H9 (cell line): ENCODE data around the gene CPT1A. TPM values are rescaled to one million over a fixed set of nuclear protein-coding genes. Genes with fewer than 3 reads are reported as not detected.

Source experiments
- DNase-seq: peaks from one replicate; pipeline ENCODE4 v3.0.0-alpha.2; 2017
- H2AFZ ChIP-seq: one replicate; pipeline ENCODE4 v1.6.1; 2013; ENCODE audit warnings: mild to moderate bottlenecking, low read length, control low read depth, moderate library complexity
- H2AK5ac ChIP-seq: 2 replicates; pipeline ENCODE4 v1.6.1; 2013; ENCODE audit warnings: low read length, control low read depth, mixed read lengths; ENCODE audit not compliant: insufficient read length
- H2BK120ac ChIP-seq: one replicate; pipeline ENCODE4 v1.6.1; 2013; ENCODE audit warnings: low read depth, mild to moderate bottlenecking, low read length, control low read depth, inconsistent platforms; ENCODE audit not compliant: poor library complexity, severe bottlenecking
- H2BK12ac ChIP-seq: 2 replicates; pipeline ENCODE4 v1.6.1; 2013; ENCODE audit warnings: low read length, control low read depth, mixed read lengths, low read depth; ENCODE audit not compliant: insufficient read length
- H2BK15ac ChIP-seq: 2 replicates; pipeline ENCODE4 v1.6.1; 2013; ENCODE audit warnings: low read depth, low read length, control low read depth
- H2BK20ac ChIP-seq: one replicate; pipeline ENCODE4 v1.6.1; 2013; ENCODE audit warnings: low read depth, mild to moderate bottlenecking, low read length, control low read depth, inconsistent platforms; ENCODE audit not compliant: poor library complexity, severe bottlenecking
- H2BK5ac ChIP-seq: 2 replicates; pipeline ENCODE4 v1.6.1; 2013; ENCODE audit warnings: low read length, control low read depth, mixed read lengths; ENCODE audit not compliant: insufficient read length
- H3K14ac ChIP-seq: 2 replicates; pipeline ENCODE4 v1.6.1; 2013; ENCODE audit warnings: low read length, control low read depth; ENCODE audit not compliant: insufficient read depth
- H3K18ac ChIP-seq: 2 replicates; pipeline ENCODE4 v1.6.1; 2013; ENCODE audit warnings: low read depth, mild to moderate bottlenecking, mixed read lengths, low read length, control low read depth; ENCODE audit not compliant: insufficient read length
- H3K23ac ChIP-seq: 2 replicates; pipeline ENCODE4 v1.6.1; 2013; ENCODE audit warnings: low read length, control low read depth, mixed read lengths, low read depth; ENCODE audit not compliant: insufficient read length
- H3K23me2 ChIP-seq: 2 replicates; pipeline ENCODE4 v1.6.1; 2013; ENCODE audit warnings: low read depth, mild to moderate bottlenecking, mixed read lengths, low read length, control low read depth; ENCODE audit not compliant: insufficient read length, poor library complexity, severe bottlenecking
- H3K27ac ChIP-seq: 2 replicates; pipeline ENCODE4 v1.5.1; 2013; ENCODE audit warnings: low read length, control low read depth, mixed read lengths, low read depth; ENCODE audit not compliant: insufficient read length
- H3K27me3 ChIP-seq: 2 replicates; pipeline ENCODE4 v1.6.1; 2013; ENCODE audit warnings: low read length, control low read depth, inconsistent platforms; ENCODE audit not compliant: insufficient read depth
- H3K4ac ChIP-seq: 2 replicates; pipeline ENCODE4 v1.6.1; 2013; ENCODE audit warnings: low read depth, mild to moderate bottlenecking, control low read depth, inconsistent platforms, low read length, moderate library complexity
- H3K4me1 ChIP-seq: 2 replicates; pipeline ENCODE4 v1.6.1; 2013; ENCODE audit warnings: low read length, control low read depth, inconsistent platforms; ENCODE audit not compliant: insufficient read depth
- H3K4me2 ChIP-seq: 2 replicates; pipeline ENCODE4 v1.6.1; 2013; ENCODE audit warnings: low read length, control low read depth, mixed read lengths; ENCODE audit not compliant: insufficient read length, insufficient read depth
- H3K56ac ChIP-seq: 2 replicates; pipeline ENCODE4 v1.6.1; 2013; ENCODE audit warnings: low read depth, mild to moderate bottlenecking, mixed read lengths, low read length, control low read depth; ENCODE audit not compliant: insufficient read length
- H3K79me1 ChIP-seq: 2 replicates; pipeline ENCODE4 v1.6.1; 2013; ENCODE audit warnings: low read depth, mild to moderate bottlenecking, moderate library complexity, low read length, control low read depth, inconsistent platforms; ENCODE audit not compliant: insufficient read depth, poor library complexity, severe bottlenecking
- H3K79me2 ChIP-seq: 2 replicates; pipeline ENCODE4 v1.6.1; 2013; ENCODE audit warnings: low read length, control low read depth, inconsistent platforms; ENCODE audit not compliant: insufficient read depth
- H3K9ac ChIP-seq: 2 replicates; pipeline ENCODE4 v1.6.1; 2013; ENCODE audit warnings: low read length, control low read depth, mixed read lengths; ENCODE audit not compliant: insufficient read length; ENCODE audit errors: extremely low read depth
- H3K9me3 ChIP-seq: one replicate; pipeline ENCODE4 v1.6.1; 2013; ENCODE audit warnings: low read depth, low read length, inconsistent platforms; ENCODE audit not compliant: control insufficient read depth
- H3T11ph ChIP-seq: one replicate; pipeline ENCODE4 v1.6.1; 2013; ENCODE audit warnings: mild to moderate bottlenecking, low read length, control low read depth, inconsistent platforms
- H4K20me1 ChIP-seq: one replicate; pipeline ENCODE4 v1.6.1; 2013; ENCODE audit not compliant: control insufficient read depth, insufficient read length, insufficient read depth
- H4K5ac ChIP-seq: 2 replicates; pipeline ENCODE4 v1.6.1; 2013; ENCODE audit warnings: low read depth, mild to moderate bottlenecking, mixed read lengths, low read length, control low read depth; ENCODE audit not compliant: insufficient read length
- H4K8ac ChIP-seq: replicated peaks from 2 replicates; pipeline ENCODE4 v1.6.1; 2013; ENCODE audit warnings: low read length, control low read depth, mixed read lengths, low read depth; ENCODE audit not compliant: insufficient read length
- H4K91ac ChIP-seq: 2 replicates; pipeline ENCODE4 v1.6.1; 2013; ENCODE audit warnings: low read depth, mild to moderate bottlenecking, moderate library complexity, mixed read lengths, low read length, control low read depth; ENCODE audit not compliant: insufficient read length
- H3K27ac Mint-ChIP-seq, 3 experiments: 2 replicates in 2 of 3; 3 replicates in 1 of 3; pipeline ENCODE4 v1.8.0; 2020 to 2021; ENCODE audit warnings: mixed read lengths in 3 of 3, mild to moderate bottlenecking in 1 of 3, moderate library complexity in 1 of 3
- H3K27me3 Mint-ChIP-seq: 2 replicates; pipeline ENCODE4 v1.8.0; 2021; ENCODE audit warnings: low read depth, mild to moderate bottlenecking, moderate library complexity, mixed read lengths
- H3K36me3 Mint-ChIP-seq, 3 experiments: 2 replicates in 2 of 3; 3 replicates in 1 of 3; pipeline ENCODE4 v1.8.0; 2020 to 2021; ENCODE audit warnings: low read depth in 3 of 3, mixed read lengths in 3 of 3; ENCODE audit not compliant: insufficient read depth in 1 of 3
- H3K4me1 Mint-ChIP-seq, 2 experiments: 2 replicates each; pipeline ENCODE4 v1.8.0; 2020; ENCODE audit warnings: mixed read lengths in 2 of 2
- H3K4me3 Mint-ChIP-seq, 2 experiments: 2 replicates in 1 of 2; 3 replicates in 1 of 2; pipeline ENCODE4 v1.8.0; 2020 to 2021; ENCODE audit warnings: mild to moderate bottlenecking in 2 of 2, mixed read lengths in 2 of 2, moderate library complexity in 1 of 2
- H3K9me3 Mint-ChIP-seq, 2 experiments: 2 replicates in 1 of 2; 3 replicates in 1 of 2; pipeline ENCODE4 v1.8.0; 2020; ENCODE audit warnings: mild to moderate bottlenecking in 2 of 2, mixed read lengths in 2 of 2, moderate library complexity in 1 of 2
- WGBS: extraction: QIAGEN DNeasy Blood & Tissue Kit; methylation state at CpG from one replicate; pipeline ENCODE4 v1.1.7; 2013; ENCODE audit warnings: missing lambda C conversion rate, low lambda C conversion rate, mixed read lengths; ENCODE audit not compliant: insufficient read length; ENCODE audit errors: extremely low coverage; 5-methylcytosine and 5-hydroxymethylcytosine counted together
- total RNA-seq: library from RNA; stranded (reverse); gene quantifications from 2 replicates; pipeline ENCODE4 v1.2.1, GENCODE V29; 2021
- TF ChIP-seq, protein P1 (sequence below): fragments of 200-600 bp; sonication (generic); conservative IDR thresholded peaks from 3 replicates; pipeline ENCODE4 v1.8.0; 2021; ENCODE audit warnings: antibody characterized with exemption, mild to moderate bottlenecking

CPT1A gene
- total RNA-seq, 1 experiment from 2014 or later, result 7.5 TPM

DNA sequence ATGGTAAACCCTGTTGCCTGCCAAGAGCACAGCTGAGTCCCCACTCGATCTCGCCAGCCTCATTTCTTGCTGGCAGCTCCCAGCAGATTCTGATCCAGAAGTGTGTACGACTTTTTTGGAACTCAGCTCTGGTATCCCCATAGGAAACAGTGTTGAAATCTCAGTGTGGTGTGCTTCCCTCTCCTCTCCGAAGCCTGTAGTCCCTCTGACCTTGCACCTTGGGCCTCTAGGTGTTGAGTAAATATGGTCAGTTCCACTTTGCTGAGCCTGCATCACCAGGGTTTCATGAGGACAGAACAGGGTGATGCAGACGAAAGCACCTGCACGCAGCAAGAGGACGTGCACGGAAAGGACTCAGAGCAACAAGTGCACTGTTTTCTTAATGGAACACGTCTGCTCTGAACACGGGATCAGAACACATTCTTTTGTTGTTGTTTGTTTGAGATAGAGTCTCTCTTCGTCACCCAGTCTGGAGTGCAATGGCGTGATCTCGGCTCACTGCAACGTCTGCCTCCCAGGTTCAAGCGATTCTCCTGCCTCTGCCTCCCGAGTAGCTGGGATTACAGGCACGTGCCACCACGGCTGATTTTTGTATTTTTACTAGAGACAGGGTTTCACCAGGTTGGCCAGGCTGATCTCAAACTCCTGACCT, 3.8 kb upstream of the CPT1A start:
- Histone ChIP-seq H3K27ac (no peak overlapping the region), H3K79me1 (no peaks in the 10 kb centered on the region), H2BK20ac (no peak overlapping the region), H2BK5ac (no peak overlapping the region), H2BK15ac (no peak overlapping the region), H4K91ac (no peak overlapping the region), H3K56ac (no peak overlapping the region), H2BK120ac (no peak overlapping the region), H3K4me1 (no peaks in the 10 kb centered on the region), H3K27me3 (peaks cover 26% of the 10 kb centered on the region), H4K20me1 (peaks cover 4% of the 10 kb centered on the region), H2AK5ac (no peak overlapping the region), H2AFZ (no peak overlapping the region), H3K18ac (no peak overlapping the region), H3K9me3 (no peaks in the 10 kb centered on the region), H3K9ac (no peak overlapping the region), H4K5ac (no peak overlapping the region), H3K14ac (no peak overlapping the region), H3K4ac (no peak overlapping the region), H3K79me2 (no peaks in the 10 kb centered on the region), H3K23ac (no peak overlapping the region), H3K4me2 (no peak overlapping the region), H2BK12ac (no peak overlapping the region), H3K23me2 (peaks cover 5% of the 10 kb centered on the region), H3T11ph (no peak overlapping the region), H4K8ac (no peak overlapping the region)
- H3K4me1 Mint-ChIP-seq, result peaks cover 11 to 15% of the 10 kb centered on the region in 2 experiments
- peaks cover 83% of the 10 kb centered on the region for H3K27me3 Mint-ChIP-seq
- H3K9me3 Mint-ChIP-seq, result peaks cover 0 to 6% of the 10 kb centered on the region in 2 experiments; a peak in 3 of 5 replicates
- TF ChIP-seq, protein P1, sequence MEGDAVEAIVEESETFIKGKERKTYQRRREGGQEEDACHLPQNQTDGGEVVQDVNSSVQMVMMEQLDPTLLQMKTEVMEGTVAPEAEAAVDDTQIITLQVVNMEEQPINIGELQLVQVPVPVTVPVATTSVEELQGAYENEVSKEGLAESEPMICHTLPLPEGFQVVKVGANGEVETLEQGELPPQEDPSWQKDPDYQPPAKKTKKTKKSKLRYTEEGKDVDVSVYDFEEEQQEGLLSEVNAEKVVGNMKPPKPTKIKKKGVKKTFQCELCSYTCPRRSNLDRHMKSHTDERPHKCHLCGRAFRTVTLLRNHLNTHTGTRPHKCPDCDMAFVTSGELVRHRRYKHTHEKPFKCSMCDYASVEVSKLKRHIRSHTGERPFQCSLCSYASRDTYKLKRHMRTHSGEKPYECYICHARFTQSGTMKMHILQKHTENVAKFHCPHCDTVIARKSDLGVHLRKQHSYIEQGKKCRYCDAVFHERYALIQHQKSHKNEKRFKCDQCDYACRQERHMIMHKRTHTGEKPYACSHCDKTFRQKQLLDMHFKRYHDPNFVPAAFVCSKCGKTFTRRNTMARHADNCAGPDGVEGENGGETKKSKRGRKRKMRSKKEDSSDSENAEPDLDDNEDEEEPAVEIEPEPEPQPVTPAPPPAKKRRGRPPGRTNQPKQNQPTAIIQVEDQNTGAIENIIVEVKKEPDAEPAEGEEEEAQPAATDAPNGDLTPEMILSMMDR, result no peak
- WGBS, result no CpG with 5 or more reads among the region's 18 CpGs
- H3K27ac Mint-ChIP-seq, result no peak overlapping the region
- no peak for DNase-seq
- H3K36me3 Mint-ChIP-seq, result no peaks in the 10 kb centered on the region
- 0 out of 5 replicates have a peak overlapping the region, but pooled peaks of 1 of the 2 experiments have one; percentile 39 for H3K4me3 Mint-ChIP-seq
